Activated CD4-positive, alpha-beta T cell treated with anti-CD3 and anti-CD28 coated beads for 24 hours (primary cell): ENCODE measurements around the gene MUTYH.
"Not testable (repeated sequence)": the region's sequence is repeated elsewhere in the genome, so short reads cannot be mapped to it uniquely, and the experiment has no call there.

Experiments used
- DNase-seq, 2 donors: peaks; one replicate each; pipeline ENCODE4 v3.0.0-alpha.2; 2020; ENCODE audit warnings: low read depth in 2 of 2

The MUTYH gene

DNA sequence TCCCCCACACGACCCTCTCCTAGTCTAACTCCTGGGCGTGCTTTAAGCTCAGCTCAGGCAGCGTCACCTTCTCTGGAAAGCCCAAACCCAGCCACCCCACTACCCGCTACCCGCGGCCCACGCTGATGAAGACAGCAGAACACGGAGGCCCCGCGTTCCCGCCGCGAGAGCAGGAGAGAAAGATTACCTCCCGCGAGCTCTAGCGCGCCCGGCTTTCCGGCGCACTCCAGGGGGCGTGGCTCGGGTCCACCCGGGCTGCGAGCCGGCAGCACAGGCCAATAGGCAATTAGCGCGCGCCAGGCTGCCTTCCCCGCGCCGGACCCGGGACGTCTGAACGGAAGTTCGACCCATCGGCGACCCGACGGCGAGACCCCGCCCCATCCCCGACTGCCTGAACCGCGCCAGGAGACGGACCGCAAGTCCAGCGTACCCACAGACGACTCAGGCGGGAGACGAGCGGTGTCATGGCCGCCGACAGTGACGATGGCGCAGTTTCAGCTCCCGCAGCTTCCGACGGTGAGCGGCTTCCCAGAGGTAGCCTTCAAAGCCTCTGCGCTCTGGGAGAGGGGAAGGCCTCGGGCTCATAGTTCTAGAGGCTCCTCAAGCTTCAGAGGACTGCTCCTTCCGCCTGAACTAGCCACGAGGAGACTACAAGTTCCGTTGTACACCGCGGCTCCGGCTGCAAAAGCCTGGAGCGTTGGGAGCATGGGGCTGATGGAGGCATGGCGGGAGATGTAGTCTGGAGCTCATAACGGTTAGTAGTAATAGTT lies at the start of gene MUTYH, which contains the start of gene TOE1:
Gene MUTYH, minus strand, starts transcription at position 652 of the 770 bp plus-strand sequence. CDS start 5,935 bp downstream, outside the sequence.
Gene TOE1, plus strand, starts transcription at position 382 of the 770 bp plus-strand sequence. Its CDS starts 83 bp downstream, at position 465.
- peak; percentile 88 to 98 for DNase-seq

DNA sequence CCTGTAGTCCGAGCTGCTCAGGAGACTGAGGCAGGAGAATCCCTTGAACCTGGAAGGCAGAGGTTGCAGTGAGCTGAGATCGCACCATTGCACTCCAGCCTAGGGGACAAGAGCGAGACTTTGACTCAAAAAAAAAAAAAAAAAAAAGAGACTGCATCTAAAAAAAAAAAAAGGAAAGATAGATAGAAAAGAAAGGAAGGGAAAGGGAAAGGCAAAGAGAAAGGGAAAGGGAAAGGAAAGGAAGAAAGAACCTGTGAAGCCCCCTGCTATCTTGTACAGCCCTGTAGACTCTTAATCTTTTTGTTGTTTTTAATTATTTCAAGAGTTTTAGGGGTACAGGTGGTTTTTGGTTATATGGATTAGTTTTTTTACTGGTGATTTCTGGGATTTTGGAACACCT lies 46.0 kb upstream of the MUTYH start:
- no peak for DNase-seq

DNA sequence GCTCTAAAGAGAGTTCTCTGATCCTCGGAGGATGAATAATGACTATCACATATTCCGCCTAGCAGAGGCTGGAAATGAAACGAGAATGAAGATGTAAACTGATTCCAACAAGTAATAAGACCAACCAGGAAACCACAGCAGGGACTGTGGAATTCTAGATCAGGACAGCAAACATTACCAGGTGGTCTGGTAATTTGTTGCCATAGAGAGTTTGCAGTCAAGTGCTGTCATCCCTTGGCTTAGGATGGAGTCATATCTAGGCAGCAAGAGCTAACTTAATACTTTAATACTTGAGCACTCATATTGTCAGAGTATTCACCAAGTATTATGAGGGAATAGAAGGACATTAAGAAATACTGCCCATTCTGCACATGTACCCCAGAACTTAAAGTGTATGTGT lies 45.1 kb upstream of the MUTYH start:
- no peak for DNase-seq

DNA sequence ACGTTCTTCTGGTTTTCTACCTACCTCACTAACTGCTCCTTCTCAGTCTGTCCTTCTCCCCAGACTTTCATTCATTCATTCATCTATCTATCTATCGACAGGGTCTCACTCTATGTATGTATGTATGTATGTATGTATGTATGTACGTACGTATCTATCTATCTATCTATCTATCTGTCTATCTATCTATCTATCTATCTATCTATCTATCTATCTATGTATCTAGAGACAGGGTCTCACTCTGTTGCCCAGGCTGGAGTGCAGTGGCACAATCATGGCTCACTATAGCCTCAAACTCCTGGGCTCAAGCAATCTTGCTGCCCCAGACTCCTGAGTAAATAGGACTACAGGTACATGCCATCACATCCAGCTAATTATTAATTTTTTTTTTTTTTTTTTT lies 44.0 kb upstream of the MUTYH start:
- DNase-seq: not testable (repeated sequence)

GRCh38 chr1:45383191-45383590 lies 43.0 kb upstream of the MUTYH start:
- no peak for DNase-seq

DNA sequence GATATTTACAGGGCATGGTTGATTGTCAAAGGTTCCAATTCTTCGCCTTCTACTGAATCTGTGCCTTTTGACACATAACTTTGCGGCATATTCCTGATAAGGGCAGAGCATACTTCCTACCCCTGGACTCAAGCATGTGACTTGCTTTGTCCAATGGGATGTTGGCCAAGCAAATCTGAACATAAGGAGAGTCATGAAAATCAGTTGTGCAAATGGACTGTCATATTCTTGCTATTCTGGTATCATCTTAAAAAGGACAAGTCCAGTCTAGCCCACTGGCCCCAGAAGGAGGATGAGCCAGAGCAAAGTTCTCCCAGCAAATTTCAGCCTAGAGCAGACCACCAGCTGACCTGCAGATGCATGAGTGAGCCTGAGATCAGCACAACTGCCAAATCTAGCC lies 41.0 kb upstream of the MUTYH start:
- no peak for DNase-seq

GRCh38 chr1:45380730-45381129 lies 40.5 kb upstream of the MUTYH start:
- DNase-seq: no peak

DNA sequence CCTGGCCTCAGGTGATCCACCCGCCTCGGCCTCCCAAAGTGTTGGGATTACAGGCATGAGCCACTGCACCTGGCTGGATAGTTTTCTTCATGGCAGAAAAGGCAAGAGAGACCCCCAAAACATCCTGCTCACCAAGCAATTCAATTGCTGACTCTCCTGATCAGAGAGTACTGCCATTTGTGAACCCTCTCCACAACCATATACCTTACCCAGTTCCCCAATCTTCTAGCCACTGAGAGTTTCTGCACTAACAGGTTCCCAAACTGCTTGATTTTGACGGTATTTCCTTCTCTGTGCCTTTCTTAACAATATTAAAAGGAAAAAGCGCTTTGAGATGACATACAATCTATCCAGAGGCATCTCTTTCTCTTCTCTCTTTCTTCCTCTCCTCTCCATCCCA lies 39.9 kb upstream of the MUTYH start:
- no peak for DNase-seq

- DNase-seq: no peak
These were observed 39.3 kb upstream of the MUTYH start for GRCh38 chr1:45379524-45379923.

DNA sequence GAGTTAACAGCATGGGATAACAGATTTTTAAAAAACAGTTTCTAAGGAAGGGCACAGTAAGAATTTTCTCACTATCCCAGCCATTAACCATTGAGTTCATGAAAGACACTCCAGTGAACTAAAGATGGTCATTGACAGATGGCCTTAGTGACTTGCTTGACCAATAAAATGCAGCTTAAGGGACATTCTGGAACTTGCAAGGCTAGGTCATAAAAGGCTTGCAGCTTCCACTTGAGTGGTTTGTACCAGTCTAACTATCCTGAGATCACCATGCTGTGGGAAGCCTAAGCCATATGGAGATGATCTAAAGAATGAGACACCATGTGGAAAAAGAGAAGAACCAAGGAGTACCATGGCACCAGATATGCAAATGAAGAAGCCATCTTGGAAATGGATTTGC lies 37.9 kb upstream of the MUTYH start:
- no peak for DNase-seq

- DNase-seq: no peak
These were observed 35.2 kb upstream of the MUTYH start for GRCh38 chr1:45375104-45376090.

- no peak for DNase-seq
These were observed 33.3 kb upstream of the MUTYH start for GRCh38 chr1:45373573-45373972.

DNA sequence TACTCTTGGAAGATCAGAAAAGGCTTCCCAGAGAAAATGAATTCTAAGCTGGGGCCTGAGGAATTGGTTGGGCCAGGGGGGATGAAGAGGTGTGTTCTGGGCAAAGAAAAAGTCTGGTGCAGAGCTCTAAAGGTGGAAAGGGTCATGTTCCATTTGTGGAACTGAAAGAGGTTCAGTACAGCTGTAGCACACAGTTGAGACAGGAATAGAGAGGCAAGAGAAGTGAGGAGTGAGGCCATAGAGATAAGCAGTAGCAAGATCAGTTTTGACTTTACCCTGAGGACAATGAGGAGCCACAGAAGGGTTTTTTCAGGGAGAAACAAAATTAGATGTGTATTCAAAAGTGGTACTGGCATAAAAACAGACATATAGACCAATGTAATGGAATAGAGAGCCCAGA lies 30.3 kb upstream of the MUTYH start:
- no peak for DNase-seq

DNA sequence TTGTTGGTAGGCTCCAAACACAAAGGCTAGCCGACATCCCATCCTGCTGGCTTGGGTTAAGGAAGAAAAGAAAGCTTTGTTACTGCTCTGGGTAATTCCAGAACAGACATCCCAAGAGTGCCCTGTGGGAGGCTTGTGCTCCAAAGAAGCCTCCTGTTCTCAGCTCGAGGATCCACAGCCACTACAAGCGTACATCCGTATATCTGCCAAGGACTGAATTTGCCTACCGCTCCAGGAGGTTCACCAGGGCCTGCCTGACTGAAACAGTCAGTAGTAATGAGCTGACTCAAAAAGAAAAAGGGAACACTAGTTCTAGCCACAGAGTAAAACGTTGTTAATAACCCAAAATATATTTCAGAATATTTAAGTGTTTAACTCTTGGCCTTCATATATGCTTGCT lies 24.8 kb upstream of the MUTYH start:
- no peak for DNase-seq

GRCh38 chr1:45364294-45364693 lies 24.1 kb upstream of the MUTYH start:
- no peak for DNase-seq

DNA sequence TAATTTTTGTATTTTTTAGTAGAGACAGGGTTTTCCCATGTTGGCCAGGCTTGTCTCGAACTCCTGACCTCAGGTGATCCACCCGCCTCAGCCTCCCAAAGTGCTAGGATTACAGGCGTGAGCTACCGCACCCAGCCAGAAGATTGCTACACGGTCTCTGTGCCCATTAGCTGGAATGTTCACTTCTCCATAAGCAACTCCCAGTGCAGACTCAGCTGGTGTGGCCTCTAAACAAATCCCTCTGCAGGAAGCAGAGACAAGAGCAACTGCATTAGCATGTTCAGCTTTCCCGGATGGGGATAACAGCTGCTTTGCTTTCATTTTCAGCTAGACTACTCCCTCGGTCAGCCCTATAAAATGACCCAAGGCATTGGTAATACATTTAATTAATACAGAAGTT lies 20.7 kb upstream of the MUTYH start:
- DNase-seq: not testable (repeated sequence)

- peak; percentile 29 to 32 for DNase-seq
These were observed 19.8 kb upstream of the MUTYH start for GRCh38 chr1:45359882-45360513.

- DNase-seq: no peak
These were observed 15.9 kb upstream of the MUTYH start for GRCh38 chr1:45356186-45356585.

GRCh38 chr1:45355683-45356082 lies 15.4 kb upstream of the MUTYH start:
- no peak for DNase-seq

GRCh38 chr1:45354838-45355237 lies 14.6 kb upstream of the MUTYH start:
- DNase-seq: no peak

DNA sequence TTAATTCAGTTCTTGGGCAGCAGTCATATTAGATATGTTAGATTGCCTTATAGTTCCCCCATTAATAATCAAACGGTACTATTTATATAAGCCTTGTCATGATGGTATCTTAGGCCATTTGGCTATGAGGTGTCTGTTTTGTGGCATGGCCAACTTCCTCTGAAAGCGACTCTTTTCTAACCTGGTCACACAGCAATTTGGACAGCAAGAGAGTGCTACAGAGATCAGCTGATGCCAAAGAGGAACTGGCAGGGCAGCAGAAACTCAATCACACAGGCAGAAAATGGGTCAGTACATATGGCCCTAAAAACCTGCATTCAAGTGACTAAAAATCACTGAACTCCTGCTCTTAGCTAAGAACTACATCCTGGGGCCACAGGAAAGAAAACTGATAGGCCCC lies 13.4 kb upstream of the MUTYH start:
- no peak for DNase-seq

- DNase-seq: no peak
These were observed 11.3 kb upstream of the MUTYH start for GRCh38 chr1:45351508-45351907.
